Peyer's patch (tissue), 4 donors: ENCODE data around the gene SLC28A1.

ENCODE experiments used
- CTCF ChIP-seq, 6 experiments: fragments of 450-650 bp in 4 of 6; fragments of 200-600 bp in 2 of 6; sonication (generic) in 1 of 6; IDR thresholded peaks; one replicate each; pipeline ENCODE4 v1.5.1; 2017 to 2019; ENCODE audit warnings: antibody characterized with exemption in 6 of 6, mild to moderate bottlenecking in 3 of 6, moderate library complexity in 1 of 6
- POLR2A ChIP-seq, 2 donors: fragments of 450-650 bp; IDR thresholded peaks; one replicate each; pipeline ENCODE4 v1.5.1; 2017; ENCODE audit warnings: antibody characterized with exemption in 2 of 2, mild to moderate bottlenecking in 2 of 2, moderate library complexity in 2 of 2

GRCh38 chr15:84976746-84977345, 92.4 kb downstream of the SLC28A1 start:
- no peak for TF ChIP-seq POLR2A (IDR thresholded peaks at IDR 0.05)
- TF ChIP-seq CTCF (IDR thresholded peaks at IDR 0.05) = no peak
